Stimulated activated CD8-positive, alpha-beta memory T cell treated with anti-CD3 and anti-CD28 coated beads, Interleukin-12 subunit alpha, Interleukin-12 subunit beta, amount 100 ng/mL, for 4 hours (primary cell): ENCODE measurements around the gene PREX1.

Source experiments
- DNase-seq: peaks from one replicate; pipeline ENCODE4 v3.0.0-alpha.2; 2020; ENCODE audit warnings: low read depth

Gene PREX1

GRCh38 chr20:48656137-48656536 lies 171.7 kb downstream of the PREX1 start:
- DNase-seq = no peak

GRCh38 chr20:48653706-48654051 lies 174.1 kb downstream of the PREX1 start:
- DNase-seq = no peak

- DNase-seq = no peak
Measured at GRCh38 chr20:48652961-48653705, 174.7 kb downstream of the PREX1 start.

GRCh38 chr20:48651960-48652359 lies 175.8 kb downstream of the PREX1 start:
- DNase-seq = no peak

GRCh38 chr20:48651271-48651670 lies 176.5 kb downstream of the PREX1 start:
- DNase-seq = no peak

- no peak for DNase-seq
Measured at GRCh38 chr20:48649868-48650267, 177.9 kb downstream of the PREX1 start.

GRCh38 chr20:48649104-48649626 lies 178.6 kb downstream of the PREX1 start:
- no peak for DNase-seq

- DNase-seq = no peak
Measured at GRCh38 chr20:48648482-48649051, 179.2 kb downstream of the PREX1 start.

- DNase-seq = no peak
Measured at GRCh38 chr20:48647858-48648257, 179.9 kb downstream of the PREX1 start.

GRCh38 chr20:48645666-48646065 lies 182.1 kb downstream of the PREX1 start:
- DNase-seq = no peak

GRCh38 chr20:48644286-48644828 lies 183.4 kb downstream of the PREX1 start:
- no peak for DNase-seq

- no peak for DNase-seq
Measured at GRCh38 chr20:48642105-48642880, 185.5 kb downstream of the PREX1 start.

- no peak for DNase-seq
Measured at GRCh38 chr20:48640871-48641270, 186.9 kb downstream of the PREX1 start.

GRCh38 chr20:48639899-48640298 lies 187.9 kb downstream of the PREX1 start:
- no peak for DNase-seq

GRCh38 chr20:48638546-48638945 lies 189.3 kb downstream of the PREX1 start:
- DNase-seq = no peak

- DNase-seq = no peak
Measured at GRCh38 chr20:48637461-48637860, 190.3 kb downstream of the PREX1 start.

- no peak for DNase-seq
Measured at GRCh38 chr20:48636301-48636700, 191.5 kb downstream of the PREX1 start.

- peak; percentile 16 for DNase-seq
Measured at GRCh38 chr20:48635791-48636267, 192.0 kb downstream of the PREX1 start.

GRCh38 chr20:48635361-48635760 lies 192.4 kb downstream of the PREX1 start:
- no peak for DNase-seq

- no peak for DNase-seq
Measured at GRCh38 chr20:48634641-48635040, 193.2 kb downstream of the PREX1 start.

- no peak for DNase-seq
Measured at GRCh38 chr20:48633620-48634257, 194.1 kb downstream of the PREX1 start.
